ENCODE results near the gene ARMC5.
A peak's percentile ranks its signal among the peaks of the same experiment; 100 is the strongest.
"Not testable (repeated sequence)": the region's sequence is repeated elsewhere in the genome, so short reads cannot be mapped to it uniquely, and the experiment has no call there.

Gene ARMC5

GRCh38 chr16:31501966-31502348 is 42.7 kb downstream of the ARMC5 start:
- DNase-seq (ENCODE audit: low read depth): no peak

GRCh38 chr16:31502981-31503380 is 43.7 kb downstream of the ARMC5 start:
- DNase-seq (ENCODE audit: low read depth): peak; percentile 40

- DNase-seq (ENCODE audit: low read depth): not testable (repeated sequence)
Observed at GRCh38 chr16:31503555-31503954, 44.3 kb downstream of the ARMC5 start.

- no peak for DNase-seq (ENCODE audit: low read depth)
Observed at GRCh38 chr16:31504159-31504558, 44.9 kb downstream of the ARMC5 start.

- no peak for DNase-seq (ENCODE audit: low read depth)
Observed at GRCh38 chr16:31505483-31505882, 46.2 kb downstream of the ARMC5 start.

GRCh38 chr16:31507617-31507928 is 48.3 kb downstream of the ARMC5 start:
- DNase-seq (ENCODE audit: low read depth): no peak

- peak; percentile 89 for DNase-seq (ENCODE audit: low read depth)
Observed at GRCh38 chr16:31507929-31508705, 48.8 kb downstream of the ARMC5 start, which contains the start of gene RUSF1. Gene RUSF1 (minus strand): TSS chr16:31508391. CDS start chr16:31508373, 18 bp downstream.

GRCh38 chr16:31508706-31509195 is 49.5 kb downstream of the ARMC5 start:
- DNase-seq (ENCODE audit: low read depth): peak; percentile 53

- DNase-seq (ENCODE audit: low read depth): peak; percentile 90
Observed at GRCh38 chr16:31513126-31513525, 53.8 kb downstream of the ARMC5 start.

- no peak for DNase-seq (ENCODE audit: low read depth)
Observed at GRCh38 chr16:31513884-31514283, 54.6 kb downstream of the ARMC5 start.
